Measurements from ENCODE around the gene CLEC11A.

DNA sequence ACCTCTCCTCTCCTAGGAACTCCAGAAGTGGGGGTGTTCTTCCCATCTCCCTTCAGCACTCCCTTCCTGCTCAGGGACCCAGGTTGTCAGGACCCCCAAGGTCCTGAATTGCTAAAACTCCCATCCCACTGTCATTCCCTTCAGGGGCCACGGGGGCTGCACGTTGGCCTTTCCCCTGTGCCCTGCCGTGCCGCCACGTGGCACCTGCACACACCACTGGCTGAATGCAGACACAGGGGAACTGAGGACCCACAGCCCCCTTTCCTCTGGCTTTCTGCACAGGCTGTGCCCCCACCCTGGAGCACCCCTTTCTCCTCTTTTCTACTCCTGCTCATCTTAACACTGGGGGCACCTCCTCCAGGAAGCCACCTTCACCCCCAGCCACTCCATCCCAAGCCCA lies 12.6 kb upstream of the CLEC11A start:
- TF ChIP-seq RCOR1 (conservative IDR thresholded peaks at IDR 0.05; ENCODE audit: low read depth, low read length) (no peak), KAT2A (conservative IDR thresholded peaks at IDR 0.05; ENCODE audit: control insufficient read depth, low read depth, low read length) (no peak), NFIC (IDR thresholded peaks at IDR 0.05; ENCODE audit: low read depth, low read length) (no peak), ESRRA (IDR thresholded peaks at IDR 0.05; ENCODE audit: low read length) (no peak), HDAC2 (IDR thresholded peaks at IDR 0.05) (no peak), KDM1A (IDR thresholded peaks at IDR 0.05; ENCODE audit: borderline replicate concordance) (no peak), ZBED1 (IDR thresholded peaks at IDR 0.05; ENCODE audit: borderline replicate concordance) (no peak), IKZF1 (conservative IDR thresholded peaks at IDR 0.05) (no peak), RFX5 (IDR thresholded peaks at IDR 0.05; ENCODE audit: low read depth, low read length) (no peak), NFYA (IDR thresholded peaks at IDR 0.05; ENCODE audit: borderline replicate concordance, low read depth, low read length) (no peak), FOS (IDR thresholded peaks at IDR 0.05; ENCODE audit: borderline replicate concordance, extremely low read depth, insufficient read length) (no peak), SIN3A (IDR thresholded peaks at IDR 0.05; ENCODE audit: low read depth, low read length) (no peak), SMARCA5 (IDR thresholded peaks at IDR 0.05) (no peak)
- TF ChIP-seq, protein P1, sequence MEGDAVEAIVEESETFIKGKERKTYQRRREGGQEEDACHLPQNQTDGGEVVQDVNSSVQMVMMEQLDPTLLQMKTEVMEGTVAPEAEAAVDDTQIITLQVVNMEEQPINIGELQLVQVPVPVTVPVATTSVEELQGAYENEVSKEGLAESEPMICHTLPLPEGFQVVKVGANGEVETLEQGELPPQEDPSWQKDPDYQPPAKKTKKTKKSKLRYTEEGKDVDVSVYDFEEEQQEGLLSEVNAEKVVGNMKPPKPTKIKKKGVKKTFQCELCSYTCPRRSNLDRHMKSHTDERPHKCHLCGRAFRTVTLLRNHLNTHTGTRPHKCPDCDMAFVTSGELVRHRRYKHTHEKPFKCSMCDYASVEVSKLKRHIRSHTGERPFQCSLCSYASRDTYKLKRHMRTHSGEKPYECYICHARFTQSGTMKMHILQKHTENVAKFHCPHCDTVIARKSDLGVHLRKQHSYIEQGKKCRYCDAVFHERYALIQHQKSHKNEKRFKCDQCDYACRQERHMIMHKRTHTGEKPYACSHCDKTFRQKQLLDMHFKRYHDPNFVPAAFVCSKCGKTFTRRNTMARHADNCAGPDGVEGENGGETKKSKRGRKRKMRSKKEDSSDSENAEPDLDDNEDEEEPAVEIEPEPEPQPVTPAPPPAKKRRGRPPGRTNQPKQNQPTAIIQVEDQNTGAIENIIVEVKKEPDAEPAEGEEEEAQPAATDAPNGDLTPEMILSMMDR (IDR thresholded peaks at IDR 0.05 in 2 of 3, conservative IDR thresholded peaks at IDR 0.05 in 1 of 3; ENCODE audit: control insufficient read depth in 2 of 3, extremely low read depth in 1 of 3, insufficient read depth in 1 of 3, low read depth in 3 of 3, low read length in 3 of 3): no peak
